Peyer's patch (tissue), 4 donors: ENCODE data around the gene CACNB1. TPM values are rescaled to one million over a fixed set of nuclear protein-coding genes. Genes with fewer than 3 reads are reported as not detected.

Experiments used
- DNase-seq, 3 donors: peaks; one replicate each; pipeline ENCODE4 v3.0.0-alpha.2; 2017 to 2019
- H3K27ac ChIP-seq, 4 donors: fragments of 200-600 bp; sonication (generic); one replicate each; pipeline ENCODE4 v1.5.1; 2016 to 2019
- H3K27me3 ChIP-seq, 2 donors: fragments of 200-600 bp; sonication (generic); one replicate each; pipeline ENCODE4 v1.5.1; 2019
- H3K36me3 ChIP-seq, 3 donors: fragments of 200-600 bp; sonication (generic); one replicate each; pipeline ENCODE4 v1.5.1; 2016 to 2019
- H3K4me1 ChIP-seq, 4 donors: fragments of 200-600 bp; sonication (generic); one replicate each; pipeline ENCODE4 v1.5.1; 2016 to 2019
- H3K4me3 ChIP-seq, 4 donors: fragments of 200-600 bp; sonication (generic); 1 replicate in 3 of 4; 2 replicates in 1 of 4; pipeline ENCODE4 v1.5.1; 2016 to 2019; ENCODE audit warnings: mild to moderate bottlenecking in 1 of 4
- H3K9me3 ChIP-seq, 4 donors: fragments of 200-600 bp; sonication (generic); one replicate each; pipeline ENCODE4 v1.5.1; 2016 to 2019; ENCODE audit warnings: mild to moderate bottlenecking in 1 of 4
- POLR2A ChIP-seq, 2 donors: fragments of 450-650 bp; IDR thresholded peaks; one replicate each; pipeline ENCODE4 v1.5.1; 2017; ENCODE audit warnings: antibody characterized with exemption in 2 of 2, mild to moderate bottlenecking in 2 of 2, moderate library complexity in 2 of 2
- total RNA-seq, 4 donors: library from RNA; depleted of rRNA; stranded (reverse); fragments of >200 nt; gene quantifications; one replicate each; pipeline ENCODE4 v1.1.0, GENCODE V29; 2016
- TF ChIP-seq, protein P1 (sequence below), 6 experiments: fragments of 450-650 bp in 4 of 6; fragments of 200-600 bp in 2 of 6; sonication (generic) in 1 of 6; IDR thresholded peaks; one replicate each; pipeline ENCODE4 v1.5.1; 2017 to 2019; ENCODE audit warnings: antibody characterized with exemption in 6 of 6, mild to moderate bottlenecking in 3 of 6, moderate library complexity in 1 of 6

Gene CACNB1
- total RNA-seq, 4 donors from 2014 or later = 2.5 to 5.0 (median 2.8) TPM

DNA sequence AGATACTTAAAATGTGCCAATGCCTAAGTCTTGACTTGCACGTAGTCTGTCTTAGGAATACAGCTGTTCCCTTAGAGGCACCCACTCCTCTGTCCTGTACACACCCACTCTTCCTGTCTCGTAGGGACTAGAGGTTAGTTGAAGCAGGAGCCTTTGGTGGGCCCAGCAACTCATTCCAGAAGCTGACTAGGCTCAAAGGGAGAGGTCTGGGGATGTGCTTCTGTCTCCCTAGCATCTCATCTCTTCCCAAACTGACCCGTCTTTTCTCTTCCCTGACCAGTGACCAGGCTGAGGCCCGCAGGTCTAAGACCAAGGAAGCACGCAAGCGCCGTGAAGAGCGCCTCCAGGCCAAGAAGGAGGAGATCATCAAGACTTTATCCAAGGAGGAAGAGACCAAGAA is 6.8 kb upstream of the CACNB1 start:
- Histone ChIP-seq H3K9me3 (no peaks in the 10 kb centered on the region), H3K27ac (no peak overlapping the region), H3K27me3 (no peaks in the 10 kb centered on the region), H3K4me1 (peaks cover 0 to 25% (median 18%) of the 10 kb centered on the region in 4 donors), H3K36me3 (peaks cover 0 to 42% (median 0%) of the 10 kb centered on the region in 3 donors), H3K4me3 (no peak overlapping the region)
- no peak for DNase-seq
- TF ChIP-seq POLR2A (IDR thresholded peaks at IDR 0.05) = no peak
- TF ChIP-seq, protein P1, sequence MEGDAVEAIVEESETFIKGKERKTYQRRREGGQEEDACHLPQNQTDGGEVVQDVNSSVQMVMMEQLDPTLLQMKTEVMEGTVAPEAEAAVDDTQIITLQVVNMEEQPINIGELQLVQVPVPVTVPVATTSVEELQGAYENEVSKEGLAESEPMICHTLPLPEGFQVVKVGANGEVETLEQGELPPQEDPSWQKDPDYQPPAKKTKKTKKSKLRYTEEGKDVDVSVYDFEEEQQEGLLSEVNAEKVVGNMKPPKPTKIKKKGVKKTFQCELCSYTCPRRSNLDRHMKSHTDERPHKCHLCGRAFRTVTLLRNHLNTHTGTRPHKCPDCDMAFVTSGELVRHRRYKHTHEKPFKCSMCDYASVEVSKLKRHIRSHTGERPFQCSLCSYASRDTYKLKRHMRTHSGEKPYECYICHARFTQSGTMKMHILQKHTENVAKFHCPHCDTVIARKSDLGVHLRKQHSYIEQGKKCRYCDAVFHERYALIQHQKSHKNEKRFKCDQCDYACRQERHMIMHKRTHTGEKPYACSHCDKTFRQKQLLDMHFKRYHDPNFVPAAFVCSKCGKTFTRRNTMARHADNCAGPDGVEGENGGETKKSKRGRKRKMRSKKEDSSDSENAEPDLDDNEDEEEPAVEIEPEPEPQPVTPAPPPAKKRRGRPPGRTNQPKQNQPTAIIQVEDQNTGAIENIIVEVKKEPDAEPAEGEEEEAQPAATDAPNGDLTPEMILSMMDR (IDR thresholded peaks at IDR 0.05) = no peak

DNA sequence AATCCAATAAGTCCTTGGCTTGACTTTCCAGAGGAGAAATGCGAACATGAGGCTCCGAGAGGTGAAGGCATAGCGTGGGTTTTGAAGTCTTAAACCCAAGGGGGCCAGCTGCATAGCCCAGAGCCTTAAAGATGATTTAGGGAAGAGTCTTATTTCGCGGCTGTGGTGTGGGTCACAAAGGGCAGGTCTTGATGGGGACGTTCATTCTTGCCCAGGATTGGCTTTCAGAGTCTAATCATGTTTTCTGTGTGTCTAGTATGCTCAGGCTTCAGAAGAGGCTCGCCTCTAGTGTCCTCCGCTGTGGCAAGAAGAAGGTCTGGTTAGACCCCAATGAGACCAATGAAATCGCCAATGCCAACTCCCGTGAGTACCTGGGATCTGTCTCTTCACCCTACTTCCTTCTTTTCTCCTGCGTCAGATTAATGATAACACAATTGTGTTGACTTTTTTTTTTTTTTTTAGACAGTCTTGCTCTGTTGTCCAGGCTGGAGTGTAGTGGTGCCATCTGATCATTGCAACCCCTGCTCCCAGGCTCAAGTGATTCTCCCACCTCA is 3.6 kb upstream of the CACNB1 start:
- Histone ChIP-seq H3K36me3 (peaks cover 0 to 42% (median 0%) of the 10 kb centered on the region in 3 donors), H3K4me1 (peaks cover 0 to 30% (median 18%) of the 10 kb centered on the region in 4 donors), H3K4me3 (peak overlapping the region; percentile 62 to 92 (median 76)), H3K9me3 (no peaks in the 10 kb centered on the region), H3K27me3 (no peaks in the 10 kb centered on the region), H3K27ac (peak overlapping the region; percentile 92 to 98 (median 93))
- DNase-seq = no peak
- no peak for TF ChIP-seq POLR2A (IDR thresholded peaks at IDR 0.05)
- TF ChIP-seq, protein P1 (IDR thresholded peaks at IDR 0.05) = no peak

DNA sequence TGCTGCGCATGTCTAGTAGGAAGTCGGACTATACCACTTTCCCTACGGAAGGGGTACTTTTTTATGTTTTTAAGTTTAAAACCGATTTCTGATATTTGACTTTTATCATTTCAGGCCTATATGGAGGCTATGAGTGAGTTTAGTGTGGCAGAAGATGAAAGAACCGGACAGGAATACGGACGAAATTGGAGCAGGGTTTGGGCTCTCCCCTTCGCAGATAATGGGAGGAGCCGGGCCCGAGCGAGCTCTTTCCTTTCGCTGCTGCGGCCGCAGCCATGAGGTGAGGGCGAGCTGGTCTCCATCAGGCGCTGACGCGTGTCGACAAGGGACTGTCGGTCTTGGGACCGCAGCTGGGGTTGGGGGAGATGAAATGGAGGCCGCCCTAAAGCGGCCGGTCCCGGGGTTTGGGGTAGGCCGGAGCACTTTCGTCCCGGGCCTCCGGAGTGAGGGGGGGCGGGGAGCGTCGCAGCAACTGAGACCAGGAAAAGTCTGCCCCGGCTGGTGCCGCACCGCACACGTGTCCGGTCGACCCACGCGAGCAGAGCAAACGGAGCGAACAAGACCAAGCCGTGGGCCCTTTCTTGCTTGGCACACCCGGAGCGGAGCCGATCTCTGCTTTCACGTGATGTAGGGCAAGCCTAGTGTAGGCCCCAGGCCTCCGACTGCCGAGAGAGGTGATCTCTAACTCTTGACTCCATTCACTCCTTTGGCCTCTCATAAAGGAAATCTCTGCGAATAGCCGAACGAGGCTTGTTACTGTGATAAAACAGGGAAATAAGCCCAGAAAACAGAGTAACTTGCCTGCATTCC is 2.8 kb upstream of the CACNB1 start, which contains the start of gene RPL19:
RPL19 (plus strand) TSS at position 214 of the 810 bp plus-strand sequence; CDS start at position 276, 62 bp downstream.
- H3K27ac ChIP-seq = peak within 1 kb of the TSS; percentile 92 to 98 (median 93)
- TF ChIP-seq POLR2A (IDR thresholded peaks at IDR 0.05) = peak; percentile 30 to 40
- TF ChIP-seq, protein P1 (IDR thresholded peaks at IDR 0.05) = peak in 1 of 6 experiments; percentile 3
- no peaks in the 10 kb centered on the region for H3K27me3 ChIP-seq
- no peaks in the 10 kb centered on the region for H3K9me3 ChIP-seq
- peaks cover 0 to 30% (median 21%) of the 10 kb centered on the region in 4 donors for H3K4me1 ChIP-seq
- peak; percentile 74 to 89 (median 85) for DNase-seq
- peak within 1 kb of the TSS; percentile 62 to 92 (median 76) for H3K4me3 ChIP-seq
- H3K36me3 ChIP-seq = peaks cover 0 to 41% (median 0%) of the 10 kb centered on the region in 3 donors

DNA sequence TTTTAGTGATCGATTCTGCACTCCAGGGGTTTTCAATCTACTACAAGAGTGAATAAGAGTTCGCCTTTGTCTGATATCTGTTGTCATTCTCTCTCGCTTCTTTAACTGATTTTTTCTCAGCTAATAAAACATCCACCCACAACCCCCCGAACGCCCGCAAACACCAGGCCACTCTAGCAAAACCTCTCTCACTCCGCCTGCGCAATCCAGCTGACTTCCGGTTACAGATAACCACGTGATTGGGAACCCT is 2.3 kb upstream of the CACNB1 start:
- Histone ChIP-seq H3K4me1 (peaks cover 0 to 30% (median 21%) of the 10 kb centered on the region in 4 donors), H3K9me3 (no peaks in the 10 kb centered on the region), H3K27me3 (no peaks in the 10 kb centered on the region), H3K36me3 (peaks cover 0 to 36% (median 0%) of the 10 kb centered on the region in 3 donors), H3K27ac (peak overlapping the region; percentile 92 to 98 (median 93)), H3K4me3 (peak overlapping the region; percentile 62 to 92 (median 76))
- TF ChIP-seq POLR2A (IDR thresholded peaks at IDR 0.05) = peak in 1 of 2 donors; percentile 22
- TF ChIP-seq, protein P1 (IDR thresholded peaks at IDR 0.05) = no peak
- peak; percentile 84 to 96 (median 89) for DNase-seq

DNA sequence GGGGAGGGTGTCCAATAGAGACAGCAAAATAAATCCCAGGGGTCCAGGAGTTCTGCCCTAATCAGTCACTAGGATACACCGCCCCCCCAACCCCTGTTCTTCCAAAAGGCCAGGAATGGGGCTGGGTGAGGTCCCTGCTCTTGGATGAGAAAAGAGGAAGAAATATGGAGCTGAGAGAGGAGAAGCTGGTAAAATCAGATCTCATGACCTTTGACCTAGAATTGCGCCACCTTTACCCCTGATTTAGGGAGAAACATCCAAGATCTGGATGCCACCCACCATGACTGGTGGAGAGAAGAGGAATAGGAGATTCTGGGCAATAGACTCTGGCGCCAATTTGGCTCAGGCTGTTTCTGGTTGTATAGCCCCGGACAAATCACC is 707 bp upstream of the CACNB1 start:
- peak overlapping the region; percentile 62 to 72 (median 68) for H3K4me3 ChIP-seq
- no peak for DNase-seq
- no peaks in the 10 kb centered on the region for H3K27me3 ChIP-seq
- TF ChIP-seq, protein P1 (IDR thresholded peaks at IDR 0.05) = no peak
- TF ChIP-seq POLR2A (IDR thresholded peaks at IDR 0.05) = no peak
- H3K36me3 ChIP-seq = peaks cover 0 to 20% (median 0%) of the 10 kb centered on the region in 3 donors
- H3K4me1 ChIP-seq = peaks cover 0 to 30% (median 21%) of the 10 kb centered on the region in 4 donors
- no peaks in the 10 kb centered on the region for H3K9me3 ChIP-seq
- peak overlapping the region in 3 of 4 donors; percentile 65 to 79 (median 65) for H3K27ac ChIP-seq
